SIG-M5 treated with dmso at 0.1 percent for 504 hours (cell line): Measurements from ENCODE around the gene NUFIP2.

Source experiments
- DNase-seq: peaks from one replicate; lab custom pipeline; 2025; ENCODE audit not compliant: unreplicated experiment; lab: John Stamatoyannopoulos, UW

NUFIP2 gene

GRCh38 chr17:29207975-29208374, 86.0 kb downstream of the NUFIP2 start:
- no peak for DNase-seq
